Middle frontal gyrus (tissue), 1 donor: Measurements from ENCODE around the gene MMP12.

Experiments used
- DNase-seq: peaks from one replicate; pipeline ENCODE4 v3.0.0-alpha.2; 2015; ENCODE audit warnings: low spot score; ENCODE audit errors: extremely low spot score

MMP12 gene

DNA sequence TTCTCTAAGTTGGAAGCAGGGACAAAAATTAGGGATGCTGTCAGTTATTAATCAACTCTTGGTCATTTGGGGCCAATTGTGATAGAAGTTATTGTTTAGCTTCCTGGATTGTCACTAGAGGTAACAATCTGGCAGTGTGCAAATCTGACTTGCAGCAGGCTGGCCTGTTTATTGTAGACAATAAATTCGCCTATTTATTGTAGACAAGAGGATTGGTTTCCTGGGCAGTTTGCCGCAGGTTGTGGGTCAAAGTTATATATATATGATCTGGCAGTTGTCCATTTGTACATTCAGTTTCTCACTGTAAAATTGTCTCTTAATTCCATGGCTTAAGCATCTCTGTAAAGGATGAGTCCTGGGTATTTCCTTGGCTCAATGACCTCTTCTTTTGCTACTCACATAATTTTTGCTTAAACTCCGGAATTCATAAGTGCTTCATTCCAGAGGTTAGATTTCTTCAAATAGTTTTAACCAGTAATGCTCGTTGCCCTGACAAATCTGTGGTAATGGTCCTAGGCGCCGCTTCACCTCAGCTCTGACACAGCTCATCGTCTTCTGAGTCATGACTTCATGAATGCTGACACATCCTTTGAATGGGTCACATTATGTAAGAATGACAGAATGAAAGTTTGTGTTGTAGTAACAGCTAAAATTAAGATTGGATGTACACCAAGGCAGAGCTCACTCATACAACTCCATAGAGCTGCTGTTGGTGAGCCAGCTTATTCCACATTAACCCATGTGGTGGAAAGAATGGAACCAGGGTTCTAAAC, 23.6 kb downstream of the MMP12 start:
- no peak for DNase-seq

DNA sequence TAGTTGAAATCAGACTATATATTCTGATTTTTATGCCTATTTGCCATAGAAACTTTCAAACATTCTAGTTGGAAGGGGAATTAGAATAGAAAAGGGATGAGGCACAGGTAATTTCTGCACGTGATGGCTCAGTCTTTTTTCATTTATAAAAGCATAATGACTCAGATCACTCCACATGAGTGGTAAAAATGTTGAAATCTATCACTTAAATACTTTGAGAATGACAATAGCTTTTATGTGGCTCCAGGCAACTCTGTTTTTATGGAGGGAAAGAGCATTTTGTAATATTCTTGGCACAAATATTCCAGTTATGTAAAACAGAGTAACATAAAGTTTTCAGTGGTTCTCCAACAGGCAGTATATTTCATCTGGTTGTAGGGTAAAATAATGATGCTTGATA, 25.5 kb downstream of the MMP12 start:
- DNase-seq: no peak

DNA sequence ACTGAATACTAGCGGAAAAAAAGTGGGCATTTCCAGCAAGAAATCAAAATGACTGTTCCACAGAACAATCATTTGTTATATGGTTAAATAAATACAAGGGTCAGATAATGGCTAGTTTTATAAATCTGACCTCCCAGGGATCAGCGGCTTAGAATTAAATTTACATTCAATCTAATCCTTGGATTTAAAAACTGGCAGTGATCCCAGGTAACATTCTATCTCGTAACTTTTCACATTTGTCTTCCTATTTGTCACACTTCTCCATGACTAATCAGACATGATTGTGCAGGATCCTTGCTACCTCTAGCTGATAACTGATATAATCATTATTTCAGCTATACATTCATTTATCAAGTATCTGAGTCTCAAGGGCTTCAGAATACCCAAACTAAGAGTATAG, 28.5 kb downstream of the MMP12 start:
- DNase-seq: no peak

DNA sequence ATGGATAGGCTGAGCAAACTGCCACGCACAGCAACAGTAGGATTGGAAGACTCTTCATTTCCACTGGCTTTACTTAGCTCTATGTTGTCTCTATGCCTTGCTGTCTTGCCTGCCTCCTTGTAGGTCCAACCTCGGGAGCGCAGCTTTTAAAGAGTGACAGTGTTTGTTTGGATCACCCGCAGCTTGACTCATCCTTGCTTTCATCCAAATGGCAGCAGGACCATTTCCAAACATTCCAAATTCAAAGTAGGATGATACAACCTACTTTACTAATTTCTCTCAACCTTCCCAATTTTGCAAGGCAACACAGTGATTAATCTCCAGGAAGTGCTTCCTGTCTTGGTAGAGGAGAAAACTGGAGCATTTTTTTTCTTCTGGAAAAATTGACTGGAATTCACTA, 31.3 kb downstream of the MMP12 start, which contains the start of gene MMP3:
Gene MMP3 (minus strand): TSS at position 121 of the 400 bp plus-strand sequence. CDS start 63 bp downstream, at position 58.
- DNase-seq: no peak

DNA sequence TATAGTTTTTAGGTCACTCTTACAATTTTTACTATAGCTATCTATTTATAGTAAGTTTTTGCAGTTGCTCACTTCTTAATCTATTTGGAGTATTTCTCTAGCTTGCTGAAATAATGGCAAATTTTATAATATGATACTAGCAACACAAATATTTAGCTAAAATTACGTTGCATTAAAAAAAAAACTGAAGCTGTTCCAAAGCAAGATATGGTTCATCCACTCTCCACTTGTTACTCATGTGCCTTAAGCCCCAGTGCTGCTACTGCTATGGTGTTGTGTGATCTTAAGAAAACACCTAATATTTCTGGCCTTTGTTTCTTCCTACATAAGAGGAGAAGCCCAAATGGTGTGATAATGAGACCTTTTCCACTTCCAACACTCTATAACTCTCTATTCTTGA, 31.9 kb downstream of the MMP12 start:
- no peak for DNase-seq

DNA sequence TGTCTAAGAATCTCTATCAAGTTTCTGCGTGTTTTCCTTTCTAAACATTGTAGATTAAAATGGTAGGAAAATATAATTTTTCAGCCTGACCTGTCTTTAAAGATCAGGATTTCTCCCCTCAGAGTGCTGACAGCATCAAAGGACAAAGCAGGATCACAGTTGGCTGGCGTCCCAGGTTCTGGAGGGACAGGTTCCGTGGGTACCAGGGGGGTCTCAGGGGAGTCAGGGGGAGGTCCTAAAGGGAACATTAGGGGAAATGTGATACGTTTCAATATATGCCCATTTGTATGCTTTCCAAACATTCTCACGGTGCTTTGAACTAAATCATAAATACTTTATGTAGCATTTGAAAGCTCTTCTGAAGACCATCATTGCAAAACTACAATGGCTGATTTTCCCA, 34.8 kb downstream of the MMP12 start:
- no peak for DNase-seq

DNA sequence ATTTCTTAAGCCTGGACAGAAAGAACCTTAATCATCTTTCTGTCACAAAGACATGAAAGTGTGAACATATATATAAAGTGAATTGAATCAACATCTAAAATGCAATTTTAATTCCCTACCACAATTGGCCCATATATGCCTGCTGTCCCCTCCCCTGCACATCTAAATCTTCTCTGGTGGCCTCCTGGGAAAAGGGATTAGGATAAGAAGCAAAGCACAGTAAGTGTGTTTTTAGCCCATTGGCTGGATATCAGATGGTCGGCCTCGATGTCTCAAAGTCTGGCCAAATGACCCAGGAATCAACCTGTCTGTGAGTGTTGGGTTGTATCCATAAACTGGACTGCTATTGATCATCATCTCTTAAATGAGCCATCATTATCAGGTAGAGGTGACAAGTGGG, 37.1 kb downstream of the MMP12 start:
- DNase-seq: no peak

DNA sequence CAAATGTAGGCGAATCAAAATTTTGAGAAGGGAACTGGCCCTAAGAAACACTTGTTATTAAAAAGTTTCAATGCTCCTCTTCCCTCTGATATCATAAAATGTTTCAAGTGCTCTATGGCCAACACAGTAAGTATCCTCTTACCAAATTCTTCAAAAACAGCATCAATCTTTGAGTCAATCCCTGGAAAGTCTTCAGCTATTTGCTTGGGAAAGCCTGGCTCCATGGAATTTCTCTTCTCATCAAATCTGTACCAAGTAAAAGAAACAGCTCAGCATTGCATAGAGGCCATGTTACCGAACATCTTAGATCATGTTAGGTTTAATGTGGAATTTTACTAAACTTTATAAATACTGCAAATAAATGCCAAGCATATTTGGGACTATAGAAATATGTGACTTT, 37.6 kb downstream of the MMP12 start:
- DNase-seq: no peak

DNA sequence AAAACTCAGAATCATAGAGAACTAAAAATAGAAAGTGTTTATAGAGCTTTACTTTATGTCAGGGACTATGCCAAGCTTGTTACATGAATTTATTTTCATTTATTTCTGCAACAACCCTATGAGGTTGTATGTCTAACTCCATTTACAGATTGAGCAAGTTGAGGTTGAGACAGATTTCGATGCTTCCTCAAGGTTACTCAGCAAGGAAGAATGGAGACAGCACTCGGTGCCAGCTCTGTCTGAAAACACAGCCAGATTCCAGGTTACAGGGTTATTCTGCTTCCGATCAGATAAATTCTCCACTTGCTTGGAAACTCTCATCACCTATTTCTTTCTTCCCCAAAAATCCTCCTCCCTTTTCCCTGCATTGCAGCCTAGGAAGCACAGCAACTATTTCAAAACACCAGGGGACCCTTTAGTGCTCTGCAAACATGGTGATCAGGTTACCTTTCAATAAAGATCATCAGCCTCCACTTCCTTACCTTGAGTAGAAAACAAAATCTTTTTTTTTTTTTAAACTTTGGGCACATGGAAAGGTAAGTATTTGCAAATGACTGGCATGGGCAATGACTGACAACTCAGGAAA, 38.4 kb downstream of the MMP12 start:
- DNase-seq: no peak

DNA sequence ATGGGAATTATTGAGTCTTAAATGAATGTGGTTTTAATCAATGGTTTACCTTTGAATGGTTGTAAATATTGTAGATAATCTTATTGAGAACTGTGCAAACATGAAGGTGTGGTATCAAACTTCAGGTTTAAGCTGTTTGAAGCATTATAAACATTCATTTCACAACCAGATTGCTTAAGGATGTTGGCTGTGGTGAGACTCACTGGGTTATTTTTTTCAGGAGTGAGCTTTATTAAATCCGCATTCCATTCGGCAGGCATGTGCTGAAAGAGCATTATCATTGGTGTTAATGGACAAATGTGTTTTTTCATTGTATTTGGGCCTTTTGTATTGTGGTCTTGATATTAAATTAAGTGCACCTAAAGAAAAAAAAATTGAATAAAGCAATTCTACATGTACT, 41.1 kb downstream of the MMP12 start:
- DNase-seq: no peak

DNA sequence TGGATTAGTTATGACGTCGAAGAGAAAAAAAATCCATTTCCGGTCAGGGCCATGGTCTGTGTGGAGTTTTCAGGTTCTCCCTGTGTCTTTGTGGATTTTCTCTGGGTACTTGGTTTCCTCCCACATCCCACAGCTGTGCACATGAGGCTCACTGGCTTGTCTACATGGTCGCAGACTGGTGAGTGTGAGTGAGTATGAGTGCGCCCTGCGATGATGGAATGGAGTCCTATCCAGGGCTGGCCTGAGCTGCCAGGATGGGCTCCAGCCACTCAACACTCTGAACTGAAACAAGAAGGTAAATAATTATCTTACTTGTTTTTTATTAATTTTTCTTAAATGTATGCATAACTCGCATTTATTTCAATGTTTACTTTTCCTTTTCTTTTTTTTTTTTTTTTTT, 42.2 kb downstream of the MMP12 start:
- DNase-seq: no peak

DNA sequence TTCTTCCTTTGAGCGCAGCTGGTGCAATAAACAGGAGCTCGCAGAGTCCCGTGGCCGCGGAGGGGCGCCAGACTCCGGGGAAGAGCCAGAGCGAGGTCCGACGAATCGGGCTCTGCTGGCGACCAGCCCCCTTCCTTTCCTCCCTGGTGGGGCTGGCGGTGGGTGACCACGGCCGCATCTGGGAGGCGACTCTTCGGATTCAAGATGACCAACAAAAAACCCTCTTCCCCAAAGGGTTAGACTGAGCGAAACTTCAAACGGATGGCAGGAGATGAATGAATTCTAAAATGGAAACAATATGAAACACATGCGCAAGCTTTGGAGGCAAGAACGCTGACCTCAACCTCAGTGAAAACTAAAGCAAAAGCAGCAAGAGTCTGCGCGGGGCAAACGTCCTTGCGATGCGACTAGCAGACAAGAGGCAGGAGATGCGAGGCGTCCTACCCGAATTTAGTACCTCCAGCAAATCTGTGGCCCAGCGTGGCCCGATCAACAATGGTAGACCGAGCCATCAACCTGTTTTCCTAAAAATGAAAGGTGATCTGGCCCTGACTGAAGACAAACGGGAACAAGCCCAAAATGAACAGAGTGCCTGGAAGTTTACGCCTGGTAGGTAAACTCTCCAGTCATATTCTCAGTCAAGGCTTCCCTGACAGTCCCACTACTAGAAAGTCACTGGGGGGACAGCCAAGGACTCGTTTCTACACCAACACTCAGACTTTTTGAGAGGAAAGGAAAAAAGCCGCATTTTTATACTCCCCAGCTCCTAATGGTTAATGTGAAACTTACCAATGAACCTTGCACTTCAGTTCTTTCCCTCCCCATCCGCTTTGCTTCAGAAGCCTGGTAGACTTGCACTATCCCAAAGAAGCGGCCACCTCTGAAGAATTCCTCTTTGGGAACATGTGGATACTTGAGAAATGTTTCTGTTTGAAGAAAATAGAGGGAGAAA, 43.0 kb downstream of the MMP12 start:
- no peak for DNase-seq

DNA sequence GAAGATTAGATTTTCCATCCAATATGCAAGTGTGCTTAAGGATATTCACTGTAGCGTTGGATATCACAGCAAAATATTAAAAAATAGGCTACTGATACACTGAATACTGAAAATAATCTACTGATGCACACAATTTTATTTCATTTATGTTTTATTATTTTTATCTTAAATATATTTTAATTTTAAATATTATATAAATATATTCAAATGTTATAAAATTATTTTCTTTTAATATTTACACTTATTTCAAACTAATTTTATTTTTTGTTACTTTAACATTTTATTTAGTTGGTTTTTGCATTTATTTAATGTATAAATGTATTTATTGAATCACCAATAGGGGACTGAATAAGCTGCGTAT, 43.7 kb downstream of the MMP12 start:
- no peak for DNase-seq

DNA sequence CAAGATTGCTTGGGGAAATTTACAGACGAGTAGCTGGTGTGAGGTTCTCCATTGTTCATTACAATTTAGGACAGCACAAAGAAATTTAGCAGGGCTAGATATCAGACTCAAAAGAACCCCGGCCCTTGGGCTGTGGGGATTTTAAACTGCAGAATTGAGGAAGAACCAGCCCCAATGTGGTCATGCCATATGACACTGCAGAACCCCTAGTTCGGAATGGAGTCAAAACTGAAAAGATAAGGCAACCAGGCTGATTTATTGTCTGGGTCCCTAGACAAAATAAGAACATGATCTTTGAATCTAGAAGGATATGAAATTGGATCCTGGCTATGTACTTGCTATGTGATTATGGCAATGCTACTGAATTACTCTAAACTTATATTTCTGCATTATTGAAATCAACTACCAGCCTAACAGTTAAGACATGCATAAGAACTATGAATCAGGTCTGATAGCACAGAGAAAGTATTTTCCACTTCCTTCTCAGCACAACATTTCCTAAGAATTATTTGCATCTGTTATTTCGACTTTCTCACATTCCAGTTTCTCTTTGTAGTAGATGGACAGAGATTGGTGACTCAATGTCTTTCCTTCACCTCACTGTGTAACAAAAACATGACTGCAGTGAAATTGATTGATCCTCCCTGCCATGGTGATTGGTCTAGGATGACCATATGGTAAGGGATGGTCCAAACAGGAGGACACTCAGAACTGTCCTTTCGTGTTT, 44.6 kb downstream of the MMP12 start:
- no peak for DNase-seq

DNA sequence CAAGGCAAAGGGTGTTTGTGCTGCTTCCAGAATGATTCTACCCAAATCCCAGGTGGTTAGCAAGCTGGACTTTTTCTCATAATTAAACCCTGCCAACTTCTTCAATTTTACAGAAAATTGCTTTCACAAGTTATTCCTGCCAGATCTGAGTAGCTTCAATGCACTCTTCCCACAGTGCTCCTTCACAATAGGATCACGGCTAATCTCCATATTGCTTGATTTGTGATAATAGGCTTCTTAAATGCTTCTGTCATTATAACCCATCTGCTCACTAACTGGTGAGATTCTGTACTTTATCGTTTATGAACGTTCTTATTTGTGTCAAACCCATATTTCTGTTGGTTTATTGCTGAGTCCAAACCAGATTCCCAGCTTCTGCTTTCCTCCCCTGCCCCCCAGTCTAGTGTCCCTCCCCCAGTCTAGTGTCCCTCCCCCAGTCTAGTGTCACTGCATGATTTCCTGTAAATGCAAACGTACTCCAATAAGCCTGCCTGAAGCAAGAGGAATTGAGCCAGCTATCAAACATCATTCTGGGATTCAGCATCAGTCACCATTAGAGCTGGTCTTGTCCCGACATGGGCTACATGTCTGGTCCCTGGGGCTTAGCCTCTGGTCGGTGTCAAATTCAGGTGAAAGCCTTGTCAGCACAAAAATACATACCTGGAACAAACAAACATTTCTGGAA, 45.3 kb downstream of the MMP12 start:
- DNase-seq: no peak

DNA sequence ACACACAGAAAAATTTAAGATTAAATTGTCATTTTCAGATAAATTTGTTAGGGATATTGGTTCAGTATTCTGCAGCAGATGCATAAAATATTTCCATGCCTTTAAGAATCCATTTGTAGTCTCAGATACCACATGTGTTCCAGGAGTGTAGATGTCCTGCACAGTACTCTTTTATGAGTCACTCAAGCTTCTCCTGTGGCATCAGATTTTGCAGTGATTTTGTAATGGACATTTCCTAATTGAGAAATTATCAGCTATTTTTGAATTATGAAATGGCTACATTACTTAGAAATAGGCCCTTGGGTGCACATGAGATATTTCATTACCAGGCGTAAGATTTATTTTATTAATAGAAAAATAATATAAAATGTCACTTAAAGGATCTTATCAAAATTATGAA, 50.2 kb downstream of the MMP12 start:
- no peak for DNase-seq

DNA sequence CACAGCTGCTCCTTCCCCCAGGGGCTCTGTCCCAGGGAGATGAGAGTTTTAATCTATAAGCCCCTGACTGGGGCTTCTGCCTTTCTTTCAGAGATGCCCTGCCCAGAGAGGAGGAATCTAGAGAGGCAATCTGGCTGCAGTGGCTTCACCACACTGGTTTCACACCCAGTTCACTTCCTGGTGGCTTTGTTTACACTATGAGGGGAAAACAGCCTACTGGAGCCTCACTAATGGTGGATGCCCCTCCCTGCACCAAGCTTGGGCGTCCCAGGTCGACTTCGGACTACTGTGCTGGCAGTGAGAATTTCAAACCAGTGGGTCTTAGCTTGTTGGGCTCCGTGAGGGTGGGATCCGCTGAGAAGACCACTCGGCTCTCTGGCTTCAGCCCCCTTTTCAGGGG, 55.3 kb downstream of the MMP12 start:
- DNase-seq: no peak

DNA sequence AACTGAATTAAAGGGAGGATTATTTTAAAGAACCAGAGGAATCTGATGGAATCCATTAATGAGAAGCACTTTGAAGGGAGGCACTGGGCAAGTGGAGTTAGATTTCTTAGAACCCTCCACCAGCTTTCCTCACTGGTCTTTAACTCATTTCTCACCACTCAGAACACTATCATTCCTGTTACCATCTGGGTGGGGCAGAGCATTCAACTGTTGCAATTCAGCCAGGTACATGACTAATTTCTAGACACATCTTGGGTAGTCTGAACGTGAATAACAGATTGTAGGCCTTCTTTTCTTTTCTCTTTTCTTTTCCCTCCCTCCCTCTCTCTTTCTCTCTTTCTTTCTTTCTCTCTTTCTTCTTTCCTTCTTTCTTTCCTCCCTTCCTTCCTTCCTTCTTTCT, 61.3 kb downstream of the MMP12 start:
- no peak for DNase-seq
